GM12865 (cell line): ENCODE measurements around the gene DAZ4.
"Not testable (repeated sequence)": the region's sequence is repeated elsewhere in the genome, so short reads cannot be mapped to it uniquely, and the experiment has no call there.

Source experiments
- DNase-seq: peaks from one replicate; pipeline ENCODE4 v3.0.0; 2010; ENCODE audit warnings: low read depth
- H3K4me3 ChIP-seq: 2 replicates; pipeline ENCODE4 v1.5.1; 2011; ENCODE audit warnings: mild to moderate bottlenecking, low read depth, low read length, control low read depth

DAZ4 gene, protein sequence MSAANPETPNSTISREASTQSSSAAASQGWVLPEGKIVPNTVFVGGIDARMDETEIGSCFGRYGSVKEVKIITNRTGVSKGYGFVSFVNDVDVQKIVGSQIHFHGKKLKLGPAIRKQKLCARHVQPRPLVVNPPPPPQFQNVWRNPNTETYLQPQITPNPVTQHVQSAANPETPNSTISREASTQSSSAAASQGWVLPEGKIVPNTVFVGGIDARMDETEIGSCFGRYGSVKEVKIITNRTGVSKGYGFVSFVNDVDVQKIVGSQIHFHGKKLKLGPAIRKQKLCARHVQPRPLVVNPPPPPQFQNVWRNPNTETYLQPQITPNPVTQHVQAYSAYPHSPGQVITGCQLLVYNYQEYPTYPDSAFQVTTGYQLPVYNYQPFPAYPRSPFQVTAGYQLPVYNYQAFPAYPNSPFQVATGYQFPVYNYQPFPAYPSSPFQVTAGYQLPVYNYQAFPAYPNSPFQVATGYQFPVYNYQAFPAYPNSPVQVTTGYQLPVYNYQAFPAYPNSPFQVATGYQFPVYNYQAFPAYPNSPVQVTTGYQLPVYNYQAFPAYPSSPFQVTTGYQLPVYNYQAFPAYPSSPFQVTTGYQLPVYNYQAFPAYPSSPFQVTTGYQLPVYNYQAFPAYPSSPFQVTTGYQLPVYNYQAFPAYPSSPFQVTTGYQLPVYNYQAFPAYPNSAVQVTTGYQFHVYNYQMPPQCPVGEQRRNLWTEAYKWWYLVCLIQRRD

DNA sequence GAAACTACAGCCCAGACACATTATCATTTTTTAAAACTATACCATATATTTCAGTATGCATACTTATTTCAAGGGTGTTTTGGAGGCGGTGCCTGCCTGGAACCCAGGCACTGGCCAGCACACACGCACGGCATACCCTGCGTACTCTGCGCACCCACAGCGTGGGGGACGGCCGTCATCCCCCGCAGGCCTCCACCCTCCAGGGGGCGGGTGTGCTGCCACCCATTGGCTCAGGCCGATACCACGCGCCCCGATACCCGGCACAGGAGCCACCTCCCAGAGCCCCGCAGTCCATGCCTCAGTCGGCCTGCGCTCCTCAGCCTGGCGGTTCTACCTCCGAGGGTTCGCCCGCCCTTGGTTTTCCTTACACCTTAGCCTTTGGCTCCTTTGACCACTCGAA is at the start of gene DAZ4:
Gene DAZ4 (plus strand): TSS at position 301 of the 400 bp plus-strand sequence. CDS start 208 bp downstream, outside the sequence.
- DNase-seq, H3K4me3 ChIP-seq: not testable (repeated sequence)

DNA sequence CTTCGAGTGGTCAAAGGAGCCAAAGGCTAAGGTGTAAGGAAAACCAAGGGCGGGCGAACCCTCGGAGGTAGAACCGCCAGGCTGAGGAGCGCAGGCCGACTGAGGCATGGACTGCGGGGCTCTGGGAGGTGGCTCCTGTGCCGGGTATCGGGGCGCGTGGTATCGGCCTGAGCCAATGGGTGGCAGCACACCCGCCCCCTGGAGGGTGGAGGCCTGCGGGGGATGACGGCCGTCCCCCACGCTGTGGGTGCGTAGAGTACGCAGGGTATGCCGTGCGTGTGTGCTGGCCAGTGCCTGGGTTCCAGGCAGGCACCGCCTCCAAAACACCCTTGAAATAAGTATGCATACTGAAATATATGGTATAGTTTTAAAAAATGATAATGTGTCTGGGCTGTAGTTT is 20.4 kb upstream of the DAZ4 start, which contains the start of gene DAZ3:
Gene DAZ3 (minus strand): TSS at position 101 of the 400 bp plus-strand sequence. CDS start 208 bp downstream, outside the sequence.
- H3K4me3 ChIP-seq, DNase-seq: not testable (repeated sequence)

DNA sequence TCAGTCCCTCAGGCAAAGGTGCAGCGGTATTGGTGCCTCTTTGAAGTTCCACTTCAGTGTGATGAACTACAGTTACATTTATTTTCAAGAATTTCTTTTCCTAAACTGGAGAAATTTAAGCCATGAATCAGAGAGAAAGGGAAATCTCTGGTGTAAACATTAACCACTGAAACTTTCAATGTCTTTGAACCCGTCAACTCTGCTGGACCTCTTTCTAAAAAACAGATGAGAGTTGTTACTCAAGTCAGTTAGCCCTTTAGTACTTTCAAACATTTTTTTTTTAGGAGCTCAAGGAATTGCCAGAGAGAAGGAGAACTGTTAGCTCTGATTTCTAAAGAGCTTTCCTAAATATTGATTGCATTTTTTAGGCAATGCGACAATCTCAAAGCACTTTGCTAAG is 11.9 kb upstream of the DAZ4 start:
- not testable (repeated sequence) for H3K4me3 ChIP-seq, DNase-seq

DNA sequence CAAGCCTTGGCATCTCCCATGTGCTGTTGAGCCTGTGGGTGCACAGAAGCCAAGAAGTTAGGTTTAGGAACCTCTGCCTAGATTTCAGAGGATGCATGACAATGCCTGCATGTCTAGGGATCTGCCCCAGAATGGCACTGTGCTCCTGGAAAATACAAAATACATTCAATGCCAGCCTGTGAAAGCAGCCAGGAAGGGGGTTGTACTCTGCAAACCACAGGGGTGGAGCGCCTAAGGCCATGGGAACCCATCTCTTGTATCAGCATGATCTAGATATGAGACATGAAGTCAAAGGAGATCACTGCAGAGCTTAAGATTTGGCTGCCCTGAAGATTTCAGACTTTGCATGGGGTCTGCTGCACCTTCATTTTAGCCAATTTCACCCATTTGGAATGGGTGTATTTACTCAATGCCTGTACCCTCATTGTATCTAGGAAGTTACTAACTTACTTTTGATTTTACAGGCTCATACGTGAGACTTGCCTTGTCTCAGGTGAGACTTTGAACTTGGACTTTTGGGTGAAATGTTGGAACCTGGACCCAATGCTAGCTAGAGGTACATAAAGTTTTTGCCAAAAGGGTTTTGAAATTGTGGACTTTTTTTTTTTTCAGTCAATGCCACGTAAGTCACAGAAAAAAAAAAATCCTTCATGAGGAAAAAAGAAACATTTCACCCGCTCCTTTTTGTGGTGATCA is 9.4 kb upstream of the DAZ4 start:
- not testable (repeated sequence) for DNase-seq

DNA sequence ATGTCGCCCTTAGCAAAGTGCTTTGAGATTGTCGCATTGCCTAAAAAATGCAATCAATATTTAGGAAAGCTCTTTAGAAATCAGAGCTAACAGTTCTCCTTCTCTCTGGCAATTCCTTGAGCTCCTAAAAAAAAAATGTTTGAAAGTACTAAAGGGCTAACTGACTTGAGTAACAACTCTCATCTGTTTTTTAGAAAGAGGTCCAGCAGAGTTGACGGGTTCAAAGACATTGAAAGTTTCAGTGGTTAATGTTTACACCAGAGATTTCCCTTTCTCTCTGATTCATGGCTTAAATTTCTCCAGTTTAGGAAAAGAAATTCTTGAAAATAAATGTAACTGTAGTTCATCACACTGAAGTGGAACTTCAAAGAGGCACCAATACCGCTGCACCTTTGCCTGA is 8.7 kb upstream of the DAZ4 start:
- not testable (repeated sequence) for DNase-seq, H3K4me3 ChIP-seq

More for the DNA sequence above, 9.4 kb upstream of the DAZ4 start:
- not testable (repeated sequence) for H3K4me3 ChIP-seq
